Stomach smooth muscle (tissue), 2 donors: ENCODE results near the gene SMIM26.

Experiments used
- H3K27ac ChIP-seq: one replicate; pipeline ENCODE4 v1.7.0; 2013; ENCODE audit warnings: mild to moderate bottlenecking, low read length, inconsistent platforms
- H3K27me3 ChIP-seq, 2 donors: one replicate each; pipeline ENCODE4 v1.7.0; 2013; ENCODE audit warnings: low read length in 2 of 2; ENCODE audit not compliant: insufficient read depth in 2 of 2, control insufficient read depth in 1 of 2
- H3K36me3 ChIP-seq, 2 donors: one replicate each; pipeline ENCODE4 v1.7.0; 2013; ENCODE audit warnings: low read length in 2 of 2; ENCODE audit not compliant: control insufficient read depth in 2 of 2, insufficient read depth in 2 of 2
- H3K4me1 ChIP-seq: one replicate; pipeline ENCODE4 v1.7.0; 2013; ENCODE audit warnings: low read length; ENCODE audit not compliant: control insufficient read depth, insufficient read depth
- H3K4me3 ChIP-seq, 2 donors: one replicate each; pipeline ENCODE4 v1.7.0; 2013; ENCODE audit warnings: low read length in 2 of 2
- H3K9ac ChIP-seq, 2 donors: one replicate each; pipeline ENCODE4 v1.7.0; 2013; ENCODE audit warnings: low read length in 2 of 2, mild to moderate bottlenecking in 1 of 2
- H3K9me3 ChIP-seq, 2 donors: one replicate each; pipeline ENCODE4 v1.7.0; 2013; ENCODE audit warnings: low read length in 2 of 2; ENCODE audit not compliant: control insufficient read depth in 2 of 2
- donor health status: healthy.
- donor health status: Pancreatic carcinoma.

The SMIM26 gene

DNA sequence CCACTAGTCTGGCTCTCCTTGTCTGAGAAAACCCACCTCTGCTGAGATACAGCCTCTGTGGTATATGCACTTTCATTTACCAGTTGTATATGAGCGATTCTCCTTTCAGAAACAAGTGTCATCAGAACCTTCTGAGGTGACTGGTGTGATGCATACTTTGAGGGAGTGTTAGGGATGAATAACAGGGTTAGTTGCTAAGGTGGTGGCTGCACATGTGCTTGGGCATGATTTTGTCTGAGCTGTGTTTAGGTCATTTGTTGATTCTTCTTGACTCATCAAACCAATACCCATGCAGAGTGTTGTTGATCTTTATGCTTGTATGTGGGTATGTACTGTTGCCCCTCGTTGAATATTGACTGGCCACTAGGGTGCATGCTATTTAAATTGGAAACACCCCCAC lies 46.3 kb downstream of the SMIM26 start:
- no peak overlapping the region for H3K4me3 ChIP-seq
- no peaks in the 10 kb centered on the region for H3K9me3 ChIP-seq
- H3K27me3 ChIP-seq: no peaks in the 10 kb centered on the region
- H3K4me1 ChIP-seq: peaks cover 4% of the 10 kb centered on the region
- H3K9ac ChIP-seq: no peak overlapping the region
- no peak overlapping the region for H3K27ac ChIP-seq
- peaks cover 0 to 2% of the 10 kb centered on the region in 2 donors for H3K36me3 ChIP-seq

DNA sequence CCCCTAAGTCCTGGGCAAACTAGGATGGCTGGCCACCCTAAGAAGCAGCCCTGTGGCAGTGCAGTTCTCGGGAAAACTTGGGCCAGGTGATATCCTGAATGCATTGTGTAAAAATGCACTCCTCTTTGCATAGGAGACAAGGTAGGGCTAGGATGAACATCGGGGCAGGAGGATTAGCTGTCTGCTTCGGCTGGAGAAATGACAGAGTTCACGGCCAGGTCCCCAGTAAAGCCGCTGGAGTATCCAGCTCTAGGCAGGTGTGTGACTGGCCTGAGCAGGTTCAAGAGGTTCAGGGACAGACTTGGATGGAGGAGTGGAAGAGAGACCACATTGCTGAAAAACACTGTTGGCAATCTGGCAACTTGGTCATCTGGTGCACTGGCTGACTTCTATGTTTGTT lies 47.0 kb downstream of the SMIM26 start:
- H3K27ac ChIP-seq: no peak overlapping the region

DNA sequence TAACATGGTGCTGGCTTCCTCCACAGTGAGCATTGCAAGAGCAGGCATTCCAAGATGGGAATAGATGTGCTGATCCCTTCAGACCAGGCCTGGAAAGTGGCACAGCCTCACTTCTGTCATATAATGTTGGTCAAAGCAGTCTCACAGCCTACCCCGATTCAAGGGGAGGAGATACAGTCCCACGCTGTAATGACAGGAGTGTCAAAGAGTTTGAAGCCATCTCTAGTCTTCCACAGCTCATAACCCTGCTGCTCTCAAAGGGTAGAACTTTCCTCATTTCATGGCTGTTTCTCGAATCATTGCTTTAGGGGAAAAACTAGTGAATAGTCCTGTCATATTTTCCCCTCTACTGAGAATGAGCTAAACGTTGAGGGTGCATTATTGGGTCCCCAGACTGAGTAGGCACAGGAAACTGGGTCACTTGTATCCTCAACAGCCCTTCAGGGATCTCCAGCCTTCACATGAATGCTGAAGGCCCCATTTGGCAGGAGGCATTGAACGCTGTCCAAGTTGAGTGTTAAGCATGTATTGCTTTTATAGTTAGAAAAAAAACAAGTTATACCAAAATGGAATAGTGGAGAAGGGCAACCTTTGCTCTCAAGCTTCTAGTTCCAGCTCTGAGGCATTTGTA lies 47.9 kb downstream of the SMIM26 start:
- H3K27ac ChIP-seq: peak overlapping the region; percentile 18

More for the DNA sequence above, 47.0 kb downstream of the SMIM26 start:
- no peaks in the 10 kb centered on the region for H3K27me3 ChIP-seq
- peaks cover 0 to 2% of the 10 kb centered on the region in 2 donors for H3K36me3 ChIP-seq
- no peak overlapping the region for H3K9ac ChIP-seq
- no peak overlapping the region for H3K4me3 ChIP-seq
- peaks cover 4% of the 10 kb centered on the region for H3K4me1 ChIP-seq
- no peaks in the 10 kb centered on the region for H3K9me3 ChIP-seq

More for the DNA sequence above, 47.9 kb downstream of the SMIM26 start:
- no peaks in the 10 kb centered on the region for H3K36me3 ChIP-seq
- no peaks in the 10 kb centered on the region for H3K27me3 ChIP-seq
- peak overlapping the region in 1 of 2 donors; percentile 15 for H3K4me3 ChIP-seq
- H3K9me3 ChIP-seq: no peaks in the 10 kb centered on the region
- no peak overlapping the region for H3K9ac ChIP-seq
- H3K4me1 ChIP-seq: peaks cover 4% of the 10 kb centered on the region
